H9 (cell line): ENCODE data around the gene PRSS50. TPM values are rescaled to one million over a fixed set of nuclear protein-coding genes. Genes with fewer than 3 reads are reported as not detected.

ENCODE experiments used
- DNase-seq: peaks from one replicate; pipeline ENCODE4 v3.0.0-alpha.2; 2017
- H2AFZ ChIP-seq: one replicate; pipeline ENCODE4 v1.6.1; 2013; ENCODE audit warnings: mild to moderate bottlenecking, low read length, control low read depth, moderate library complexity
- H2AK5ac ChIP-seq: 2 replicates; pipeline ENCODE4 v1.6.1; 2013; ENCODE audit warnings: low read length, control low read depth, mixed read lengths; ENCODE audit not compliant: insufficient read length
- H2BK120ac ChIP-seq: one replicate; pipeline ENCODE4 v1.6.1; 2013; ENCODE audit warnings: low read depth, mild to moderate bottlenecking, low read length, control low read depth, inconsistent platforms; ENCODE audit not compliant: poor library complexity, severe bottlenecking
- H2BK12ac ChIP-seq: 2 replicates; pipeline ENCODE4 v1.6.1; 2013; ENCODE audit warnings: low read length, control low read depth, mixed read lengths, low read depth; ENCODE audit not compliant: insufficient read length
- H2BK15ac ChIP-seq: 2 replicates; pipeline ENCODE4 v1.6.1; 2013; ENCODE audit warnings: low read depth, low read length, control low read depth
- H2BK20ac ChIP-seq: one replicate; pipeline ENCODE4 v1.6.1; 2013; ENCODE audit warnings: low read depth, mild to moderate bottlenecking, low read length, control low read depth, inconsistent platforms; ENCODE audit not compliant: poor library complexity, severe bottlenecking
- H2BK5ac ChIP-seq: 2 replicates; pipeline ENCODE4 v1.6.1; 2013; ENCODE audit warnings: low read length, control low read depth, mixed read lengths; ENCODE audit not compliant: insufficient read length
- H3K14ac ChIP-seq: 2 replicates; pipeline ENCODE4 v1.6.1; 2013; ENCODE audit warnings: low read length, control low read depth; ENCODE audit not compliant: insufficient read depth
- H3K18ac ChIP-seq: 2 replicates; pipeline ENCODE4 v1.6.1; 2013; ENCODE audit warnings: low read depth, mild to moderate bottlenecking, mixed read lengths, low read length, control low read depth; ENCODE audit not compliant: insufficient read length
- H3K23ac ChIP-seq: 2 replicates; pipeline ENCODE4 v1.6.1; 2013; ENCODE audit warnings: low read length, control low read depth, mixed read lengths, low read depth; ENCODE audit not compliant: insufficient read length
- H3K23me2 ChIP-seq: 2 replicates; pipeline ENCODE4 v1.6.1; 2013; ENCODE audit warnings: low read depth, mild to moderate bottlenecking, mixed read lengths, low read length, control low read depth; ENCODE audit not compliant: insufficient read length, poor library complexity, severe bottlenecking
- H3K27ac ChIP-seq: 2 replicates; pipeline ENCODE4 v1.5.1; 2013; ENCODE audit warnings: low read length, control low read depth, mixed read lengths, low read depth; ENCODE audit not compliant: insufficient read length
- H3K27me3 ChIP-seq: 2 replicates; pipeline ENCODE4 v1.6.1; 2013; ENCODE audit warnings: low read length, control low read depth, inconsistent platforms; ENCODE audit not compliant: insufficient read depth
- H3K4ac ChIP-seq: 2 replicates; pipeline ENCODE4 v1.6.1; 2013; ENCODE audit warnings: low read depth, mild to moderate bottlenecking, control low read depth, inconsistent platforms, low read length, moderate library complexity
- H3K4me1 ChIP-seq: 2 replicates; pipeline ENCODE4 v1.6.1; 2013; ENCODE audit warnings: low read length, control low read depth, inconsistent platforms; ENCODE audit not compliant: insufficient read depth
- H3K4me2 ChIP-seq: 2 replicates; pipeline ENCODE4 v1.6.1; 2013; ENCODE audit warnings: low read length, control low read depth, mixed read lengths; ENCODE audit not compliant: insufficient read length, insufficient read depth
- H3K56ac ChIP-seq: 2 replicates; pipeline ENCODE4 v1.6.1; 2013; ENCODE audit warnings: low read depth, mild to moderate bottlenecking, mixed read lengths, low read length, control low read depth; ENCODE audit not compliant: insufficient read length
- H3K79me1 ChIP-seq: 2 replicates; pipeline ENCODE4 v1.6.1; 2013; ENCODE audit warnings: low read depth, mild to moderate bottlenecking, moderate library complexity, low read length, control low read depth, inconsistent platforms; ENCODE audit not compliant: insufficient read depth, poor library complexity, severe bottlenecking
- H3K79me2 ChIP-seq: 2 replicates; pipeline ENCODE4 v1.6.1; 2013; ENCODE audit warnings: low read length, control low read depth, inconsistent platforms; ENCODE audit not compliant: insufficient read depth
- H3K9ac ChIP-seq: 2 replicates; pipeline ENCODE4 v1.6.1; 2013; ENCODE audit warnings: low read length, control low read depth, mixed read lengths; ENCODE audit not compliant: insufficient read length; ENCODE audit errors: extremely low read depth
- H3K9me3 ChIP-seq: one replicate; pipeline ENCODE4 v1.6.1; 2013; ENCODE audit warnings: low read depth, low read length, inconsistent platforms; ENCODE audit not compliant: control insufficient read depth
- H3T11ph ChIP-seq: one replicate; pipeline ENCODE4 v1.6.1; 2013; ENCODE audit warnings: mild to moderate bottlenecking, low read length, control low read depth, inconsistent platforms
- H4K20me1 ChIP-seq: one replicate; pipeline ENCODE4 v1.6.1; 2013; ENCODE audit not compliant: control insufficient read depth, insufficient read length, insufficient read depth
- H4K5ac ChIP-seq: 2 replicates; pipeline ENCODE4 v1.6.1; 2013; ENCODE audit warnings: low read depth, mild to moderate bottlenecking, mixed read lengths, low read length, control low read depth; ENCODE audit not compliant: insufficient read length
- H4K8ac ChIP-seq: replicated peaks from 2 replicates; pipeline ENCODE4 v1.6.1; 2013; ENCODE audit warnings: low read length, control low read depth, mixed read lengths, low read depth; ENCODE audit not compliant: insufficient read length
- H4K91ac ChIP-seq: 2 replicates; pipeline ENCODE4 v1.6.1; 2013; ENCODE audit warnings: low read depth, mild to moderate bottlenecking, moderate library complexity, mixed read lengths, low read length, control low read depth; ENCODE audit not compliant: insufficient read length
- H3K27ac Mint-ChIP-seq, 3 experiments: 2 replicates in 2 of 3; 3 replicates in 1 of 3; pipeline ENCODE4 v1.8.0; 2020 to 2021; ENCODE audit warnings: mixed read lengths in 3 of 3, mild to moderate bottlenecking in 1 of 3, moderate library complexity in 1 of 3
- H3K27me3 Mint-ChIP-seq: 2 replicates; pipeline ENCODE4 v1.8.0; 2021; ENCODE audit warnings: low read depth, mild to moderate bottlenecking, moderate library complexity, mixed read lengths
- H3K36me3 Mint-ChIP-seq, 3 experiments: 2 replicates in 2 of 3; 3 replicates in 1 of 3; pipeline ENCODE4 v1.8.0; 2020 to 2021; ENCODE audit warnings: low read depth in 3 of 3, mixed read lengths in 3 of 3; ENCODE audit not compliant: insufficient read depth in 1 of 3
- H3K4me1 Mint-ChIP-seq, 2 experiments: 2 replicates each; pipeline ENCODE4 v1.8.0; 2020; ENCODE audit warnings: mixed read lengths in 2 of 2
- H3K4me3 Mint-ChIP-seq, 2 experiments: 2 replicates in 1 of 2; 3 replicates in 1 of 2; pipeline ENCODE4 v1.8.0; 2020 to 2021; ENCODE audit warnings: mild to moderate bottlenecking in 2 of 2, mixed read lengths in 2 of 2, moderate library complexity in 1 of 2
- H3K9me3 Mint-ChIP-seq, 2 experiments: 2 replicates in 1 of 2; 3 replicates in 1 of 2; pipeline ENCODE4 v1.8.0; 2020; ENCODE audit warnings: mild to moderate bottlenecking in 2 of 2, mixed read lengths in 2 of 2, moderate library complexity in 1 of 2
- WGBS: extraction: QIAGEN DNeasy Blood & Tissue Kit; methylation state at CpG from one replicate; pipeline ENCODE4 v1.1.7; 2013; ENCODE audit warnings: missing lambda C conversion rate, low lambda C conversion rate, mixed read lengths; ENCODE audit not compliant: insufficient read length; ENCODE audit errors: extremely low coverage; 5-methylcytosine and 5-hydroxymethylcytosine counted together
- total RNA-seq: library from RNA; stranded (reverse); gene quantifications from 2 replicates; pipeline ENCODE4 v1.2.1, GENCODE V29; 2021
- TF ChIP-seq, protein P1 (sequence below): fragments of 200-600 bp; sonication (generic); conservative IDR thresholded peaks from 3 replicates; pipeline ENCODE4 v1.8.0; 2021; ENCODE audit warnings: antibody characterized with exemption, mild to moderate bottlenecking

PRSS50 gene
- total RNA-seq, 1 experiment from 2014 or later = 0.24 TPM

DNA sequence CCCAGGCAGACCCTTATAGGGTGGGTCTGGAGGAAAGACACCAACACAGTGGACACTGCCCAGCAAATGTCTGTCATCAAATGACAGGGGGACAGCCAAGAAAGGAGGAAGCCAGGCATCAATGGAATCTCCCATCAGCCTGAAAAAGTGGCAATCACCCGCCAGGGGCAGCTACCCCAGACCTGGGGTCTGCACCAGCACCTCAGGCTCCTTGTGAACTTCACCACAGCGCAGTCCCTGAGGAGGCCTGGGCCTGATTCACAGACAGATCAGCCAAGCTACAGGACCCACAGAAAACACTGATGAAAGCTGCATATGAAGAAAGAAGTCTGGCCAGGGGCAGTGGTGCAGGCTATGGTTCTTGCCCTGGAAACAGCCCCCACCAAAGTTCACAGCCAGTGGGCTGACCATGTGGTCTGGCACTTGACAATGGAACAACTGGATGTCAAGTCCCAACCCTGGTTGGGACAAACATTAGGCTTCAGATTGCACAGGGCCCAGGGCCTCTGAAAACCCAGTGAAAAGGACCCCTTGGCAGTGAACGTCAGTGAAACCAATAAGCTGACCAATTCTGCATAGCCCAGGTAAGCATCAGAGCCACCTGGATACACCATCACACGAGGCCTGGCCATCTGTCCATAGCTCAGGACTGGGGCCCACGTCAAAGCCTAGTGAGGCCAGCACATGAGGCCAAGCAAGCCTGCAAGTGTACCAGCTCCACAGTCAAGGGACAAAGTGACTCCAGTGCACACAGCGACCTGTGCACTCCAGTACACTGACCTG, 53.3 kb downstream of the PRSS50 start:
- no peak overlapping the region for H2AFZ ChIP-seq
- no peak overlapping the region for H2BK20ac ChIP-seq
- Mint-ChIP-seq H3K27me3 (peaks cover 6% of the 10 kb centered on the region), H3K4me3 (no peak overlapping the region; a peak in 1 of 5 replicates), H3K9me3 (no peaks in the 10 kb centered on the region), H3K36me3 (no peaks in the 10 kb centered on the region), H3K27ac (peak overlapping the region in 1 of 3 experiments; percentile 59; a peak in 1 of 7 replicates), H3K4me1 (peaks cover 47 to 48% of the 10 kb centered on the region in 2 experiments)
- no peak overlapping the region for H3K9ac ChIP-seq
- H2BK12ac ChIP-seq = no peak overlapping the region
- H3K4me1 ChIP-seq = peaks cover 11% of the 10 kb centered on the region; the same call in 1 of the 2 replicates
- H3K27me3 ChIP-seq = no peaks in the 10 kb centered on the region
- no peak overlapping the region for H2AK5ac ChIP-seq
- no peaks in the 10 kb centered on the region for H3K23me2 ChIP-seq
- no peak overlapping the region for H3T11ph ChIP-seq
- H4K8ac ChIP-seq = no peak overlapping the region
- WGBS = no CpG with 5 or more reads among the region's 6 CpGs
- no peak overlapping the region for H3K23ac ChIP-seq
- TF ChIP-seq, protein P1, sequence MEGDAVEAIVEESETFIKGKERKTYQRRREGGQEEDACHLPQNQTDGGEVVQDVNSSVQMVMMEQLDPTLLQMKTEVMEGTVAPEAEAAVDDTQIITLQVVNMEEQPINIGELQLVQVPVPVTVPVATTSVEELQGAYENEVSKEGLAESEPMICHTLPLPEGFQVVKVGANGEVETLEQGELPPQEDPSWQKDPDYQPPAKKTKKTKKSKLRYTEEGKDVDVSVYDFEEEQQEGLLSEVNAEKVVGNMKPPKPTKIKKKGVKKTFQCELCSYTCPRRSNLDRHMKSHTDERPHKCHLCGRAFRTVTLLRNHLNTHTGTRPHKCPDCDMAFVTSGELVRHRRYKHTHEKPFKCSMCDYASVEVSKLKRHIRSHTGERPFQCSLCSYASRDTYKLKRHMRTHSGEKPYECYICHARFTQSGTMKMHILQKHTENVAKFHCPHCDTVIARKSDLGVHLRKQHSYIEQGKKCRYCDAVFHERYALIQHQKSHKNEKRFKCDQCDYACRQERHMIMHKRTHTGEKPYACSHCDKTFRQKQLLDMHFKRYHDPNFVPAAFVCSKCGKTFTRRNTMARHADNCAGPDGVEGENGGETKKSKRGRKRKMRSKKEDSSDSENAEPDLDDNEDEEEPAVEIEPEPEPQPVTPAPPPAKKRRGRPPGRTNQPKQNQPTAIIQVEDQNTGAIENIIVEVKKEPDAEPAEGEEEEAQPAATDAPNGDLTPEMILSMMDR = no peak
- H4K20me1 ChIP-seq = no peaks in the 10 kb centered on the region
- H4K91ac ChIP-seq = no peak overlapping the region
- peak; percentile 19 for DNase-seq
- H3K4me2 ChIP-seq = no peak overlapping the region
- H2BK15ac ChIP-seq = no peak overlapping the region
- H3K79me1 ChIP-seq = no peaks in the 10 kb centered on the region
- H3K27ac ChIP-seq = no peak overlapping the region
- no peak overlapping the region for H2BK5ac ChIP-seq
- no peak overlapping the region for H3K14ac ChIP-seq
- H3K4ac ChIP-seq = no peak overlapping the region
- no peaks in the 10 kb centered on the region for H3K79me2 ChIP-seq
- H3K9me3 ChIP-seq = no peaks in the 10 kb centered on the region
- no peak overlapping the region for H2BK120ac ChIP-seq
- no peak overlapping the region for H3K18ac ChIP-seq
- no peak overlapping the region for H3K56ac ChIP-seq
- no peak overlapping the region for H4K5ac ChIP-seq
